Measurements from ENCODE around the gene KLHL29.

GRCh38 chr2:23492921-23493320 is 107.9 kb downstream of the KLHL29 start:
- TF ChIP-seq CTCF (IDR thresholded peaks at IDR 0.05) (no peak), POLR2A (IDR thresholded peaks at IDR 0.05) (no peak)

All from ovary (tissue), 3 donors.